Smooth muscle cell of trachea (primary cell): ENCODE results near the gene PRPS1. TPM values are rescaled to one million over a fixed set of nuclear protein-coding genes. Genes with fewer than 3 reads are reported as not detected.

Source experiments
- total RNA-seq: library from RNA; depleted of rRNA; stranded (reverse); fragments of >200 nt; gene quantifications from 2 replicates; pipeline ENCODE4 v1.2.1, GENCODE V29; 2014

Gene PRPS1
- 33.6 and 49.7 TPM in 2 replicates for total RNA-seq

DNA sequence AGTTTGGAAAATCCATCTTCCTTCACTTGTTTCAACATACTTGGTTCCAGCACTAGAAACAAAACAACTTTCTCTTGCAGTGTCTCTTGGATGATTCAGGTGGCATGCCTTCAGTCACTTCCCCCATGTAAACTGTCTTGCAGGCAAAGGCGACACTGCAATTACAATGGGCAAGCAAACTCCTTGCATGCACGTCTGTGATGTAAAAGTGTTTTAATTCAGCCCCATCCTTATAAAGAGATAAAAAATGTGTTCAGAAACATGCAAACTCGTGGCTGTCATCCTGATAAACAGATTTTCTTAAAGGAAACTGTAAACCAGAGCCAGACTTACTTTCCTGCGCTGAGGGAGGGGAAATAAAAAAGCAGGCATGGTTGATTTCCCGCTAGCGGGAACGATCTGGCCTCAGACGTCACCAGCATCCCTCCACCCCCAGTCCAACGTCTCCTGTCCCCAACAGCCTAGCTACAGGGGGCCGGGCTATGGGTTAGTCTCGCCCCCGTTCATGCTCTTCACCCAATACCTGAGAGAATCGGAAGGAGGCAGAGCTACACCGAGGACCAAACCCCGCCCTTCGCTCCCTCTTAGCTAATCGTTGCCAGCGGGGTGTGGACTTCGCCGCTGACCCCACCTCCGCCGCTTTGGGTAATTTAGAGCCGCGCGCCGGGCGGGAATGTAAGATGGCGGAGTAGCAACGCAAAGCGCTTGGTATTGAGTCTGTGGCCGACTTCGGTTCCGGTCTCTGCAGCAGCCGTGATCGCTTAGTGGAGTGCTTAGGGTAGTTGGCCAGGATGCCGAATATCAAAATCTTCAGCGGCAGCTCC, at the start of gene PRPS1:
TSS of gene PRPS1 (plus strand) at position 673 of the 824 bp plus-strand sequence. CDS start at position 792, 119 bp downstream.

Other genes with a start within 250 kb of the PRPS1 start
- under 0.01 and 0.15 TPM in 2 replicates for gene FRMPD3, start 178.9 kb upstream of the PRPS1 start, total RNA-seq
- 19.5 and 26.1 TPM in 2 replicates for gene TSC22D3, start 147.3 kb downstream of the PRPS1 start, total RNA-seq
- not detected in 2 replicates for gene NCBP2L, start 149.2 kb downstream of the PRPS1 start, total RNA-seq
- 4.3 and 4.8 TPM in 2 replicates for gene MID2, start 197.4 kb downstream of the PRPS1 start, total RNA-seq